ENCODE results near the gene KRT3. TPM values are rescaled to one million over a fixed set of nuclear protein-coding genes. Genes with fewer than 3 reads are reported as not detected.

The KRT3 gene
- total and polyA plus RNA-seq, 12 donors = not detected

DNA sequence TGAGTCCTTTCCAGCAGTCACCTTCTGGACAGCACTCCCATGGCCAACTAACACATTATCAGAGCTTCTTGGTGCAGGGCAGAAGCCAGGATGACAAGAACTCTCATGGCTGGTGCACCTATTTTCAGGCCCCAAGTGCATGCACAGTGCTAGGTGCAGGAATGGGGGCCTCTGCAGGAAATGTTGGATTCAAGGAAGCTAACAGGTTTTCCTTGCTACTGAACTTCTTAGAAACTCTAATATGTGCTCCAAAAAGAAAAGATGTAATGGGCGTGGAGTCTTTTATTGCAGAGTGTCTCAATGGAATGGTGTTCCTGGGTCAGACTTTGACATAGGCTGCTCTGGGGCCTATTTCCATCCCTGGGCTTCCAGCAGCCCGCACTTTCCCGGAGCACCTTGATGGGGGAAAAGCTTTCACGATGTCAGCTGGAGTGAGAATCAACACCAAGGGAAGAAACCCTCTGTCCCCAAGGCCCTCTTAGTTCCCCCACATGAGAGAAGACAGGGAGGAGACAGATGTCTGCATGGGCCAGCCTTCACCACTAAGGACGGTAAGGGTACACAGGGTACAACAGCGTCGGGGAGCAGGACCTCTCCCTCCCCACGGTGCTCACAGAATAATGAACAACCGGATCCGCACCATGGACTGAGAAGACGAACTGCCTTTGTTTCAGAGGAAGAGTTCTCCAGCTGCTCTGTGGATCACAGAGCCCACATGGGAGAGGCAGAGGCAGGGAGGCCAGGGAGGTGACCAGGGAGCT is 6.9 kb downstream of the KRT3 start:
- Histone ChIP-seq H3K4me3 (no peak overlapping the region), H3K27me3 (peaks cover 17% of the 10 kb centered on the region), H3K9me3 (replicated peaks in 1 of 3) (no peaks in the 10 kb centered on the region), H3K27ac (no peak overlapping the region), H3K4me1 (replicated peaks in 1 of 2) (no peaks in the 10 kb centered on the region), H3K36me3 (replicated peaks in 1 of 2) (no peaks in the 10 kb centered on the region)
- intact Hi-C loops (cut with DNase I) = no loop called here
- DNase-seq = no peak
- 83 to 92% (median 89%) methylated on average over 6 to 11 of the region's 11 CpGs for WGBS, 4 donors
- TF ChIP-seq, protein P1, sequence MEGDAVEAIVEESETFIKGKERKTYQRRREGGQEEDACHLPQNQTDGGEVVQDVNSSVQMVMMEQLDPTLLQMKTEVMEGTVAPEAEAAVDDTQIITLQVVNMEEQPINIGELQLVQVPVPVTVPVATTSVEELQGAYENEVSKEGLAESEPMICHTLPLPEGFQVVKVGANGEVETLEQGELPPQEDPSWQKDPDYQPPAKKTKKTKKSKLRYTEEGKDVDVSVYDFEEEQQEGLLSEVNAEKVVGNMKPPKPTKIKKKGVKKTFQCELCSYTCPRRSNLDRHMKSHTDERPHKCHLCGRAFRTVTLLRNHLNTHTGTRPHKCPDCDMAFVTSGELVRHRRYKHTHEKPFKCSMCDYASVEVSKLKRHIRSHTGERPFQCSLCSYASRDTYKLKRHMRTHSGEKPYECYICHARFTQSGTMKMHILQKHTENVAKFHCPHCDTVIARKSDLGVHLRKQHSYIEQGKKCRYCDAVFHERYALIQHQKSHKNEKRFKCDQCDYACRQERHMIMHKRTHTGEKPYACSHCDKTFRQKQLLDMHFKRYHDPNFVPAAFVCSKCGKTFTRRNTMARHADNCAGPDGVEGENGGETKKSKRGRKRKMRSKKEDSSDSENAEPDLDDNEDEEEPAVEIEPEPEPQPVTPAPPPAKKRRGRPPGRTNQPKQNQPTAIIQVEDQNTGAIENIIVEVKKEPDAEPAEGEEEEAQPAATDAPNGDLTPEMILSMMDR (IDR thresholded peaks at IDR 0.05) = no peak
- TF ChIP-seq POLR2A (IDR thresholded peaks at IDR 0.05) = no peak

DNA sequence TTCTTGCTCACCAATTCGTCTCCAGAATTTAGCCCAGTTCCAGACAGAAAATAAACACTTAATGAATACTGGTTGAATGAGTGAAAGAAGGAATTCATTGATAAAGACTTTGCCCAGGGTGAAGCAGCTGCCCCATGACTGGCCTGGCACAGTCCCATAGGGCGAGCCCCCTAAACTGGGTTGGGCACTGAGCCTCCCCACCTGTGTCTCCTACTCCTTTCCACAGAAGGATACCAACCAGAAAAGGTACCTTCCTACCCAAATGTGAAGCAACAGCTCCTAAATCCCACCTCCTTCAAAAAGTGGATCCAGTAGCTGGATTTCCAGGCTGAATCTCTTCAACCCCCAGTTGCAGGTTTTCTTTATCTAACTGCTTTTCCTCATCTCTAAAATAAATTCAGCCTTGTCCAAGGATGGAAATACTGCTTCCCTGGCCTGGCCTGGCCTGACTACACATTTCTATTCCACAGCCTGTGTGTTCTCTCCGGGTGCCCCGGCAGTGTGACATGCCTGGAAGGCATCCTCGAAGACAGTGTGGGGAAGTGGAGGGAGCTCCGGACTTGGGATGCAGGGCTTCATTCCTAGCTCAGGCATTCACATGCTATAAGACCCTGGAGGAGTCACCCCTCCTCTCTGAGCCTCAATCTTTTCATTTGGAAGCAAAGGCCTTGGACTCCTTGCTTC is 7.6 kb downstream of the KRT3 start:
- Histone ChIP-seq H3K27me3 (peaks cover 16% of the 10 kb centered on the region), H3K9me3 (replicated peaks in 1 of 3) (no peaks in the 10 kb centered on the region), H3K36me3 (replicated peaks in 1 of 2) (no peaks in the 10 kb centered on the region), H3K4me3 (no peak overlapping the region), H3K27ac (no peak overlapping the region), H3K4me1 (replicated peaks in 1 of 2) (no peaks in the 10 kb centered on the region)
- intact Hi-C loops (cut with DNase I) = no loop called here
- 76 to 83% (median 78%) methylated on average over 6 of the region's 6 CpGs for WGBS, 4 donors
- TF ChIP-seq, protein P1 (IDR thresholded peaks at IDR 0.05) = no peak
- no peak for TF ChIP-seq POLR2A (IDR thresholded peaks at IDR 0.05)
- no peak for DNase-seq

DNA sequence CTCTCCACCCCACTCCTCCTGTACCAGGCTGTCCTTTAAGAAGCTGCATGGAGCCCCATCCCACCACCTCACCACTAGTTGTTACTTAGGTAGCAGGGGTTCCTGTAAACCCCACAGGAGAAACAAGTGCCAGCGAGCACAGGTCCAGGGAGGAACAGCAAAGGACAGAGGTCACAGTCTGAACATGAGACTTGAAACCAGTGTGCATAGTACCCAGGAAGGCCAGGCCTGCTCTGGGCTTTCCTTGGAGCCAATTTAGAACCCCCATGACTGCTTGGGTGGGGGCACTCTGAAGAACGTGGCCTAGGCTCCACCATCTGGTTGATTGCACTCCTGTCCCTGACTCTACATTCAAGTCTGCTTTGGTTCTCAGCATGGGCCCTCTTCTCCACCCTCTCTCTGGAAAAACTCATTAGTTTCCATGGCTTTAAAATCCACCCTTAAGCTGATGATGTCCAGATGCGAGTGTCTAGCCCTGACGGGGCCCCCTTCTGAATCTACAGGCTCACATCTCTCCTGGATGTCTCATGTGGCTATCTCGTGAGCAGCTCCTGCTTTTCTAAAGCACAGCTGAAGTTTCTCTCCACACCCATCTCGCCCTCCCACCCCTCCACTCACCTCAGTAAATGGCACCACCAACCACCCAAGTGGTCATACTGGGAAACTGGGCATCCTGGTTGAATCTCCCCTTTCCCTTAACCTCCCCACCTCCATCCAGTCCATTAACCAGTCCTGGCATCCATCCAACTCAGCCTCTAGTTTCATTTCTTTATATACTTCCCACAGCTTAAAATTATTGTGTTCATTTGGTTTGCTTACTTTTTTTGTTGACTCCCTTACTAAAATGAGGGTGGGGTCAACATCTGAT is 8.4 kb downstream of the KRT3 start:
- Histone ChIP-seq H3K36me3 (replicated peaks in 1 of 2) (no peaks in the 10 kb centered on the region), H3K4me1 (replicated peaks in 1 of 2) (no peaks in the 10 kb centered on the region), H3K9me3 (replicated peaks in 1 of 3) (no peaks in the 10 kb centered on the region), H3K27me3 (peaks cover 14% of the 10 kb centered on the region), H3K27ac (no peak overlapping the region), H3K4me3 (no peak overlapping the region)
- no peak for TF ChIP-seq POLR2A (IDR thresholded peaks at IDR 0.05)
- TF ChIP-seq, protein P1 (IDR thresholded peaks at IDR 0.05) = no peak
- intact Hi-C loops (cut with DNase I) = no loop called here
- WGBS, 4 donors = 56 to 77% (median 74%) methylated on average over 6 of the region's 6 CpGs
- no peak for DNase-seq

DNA sequence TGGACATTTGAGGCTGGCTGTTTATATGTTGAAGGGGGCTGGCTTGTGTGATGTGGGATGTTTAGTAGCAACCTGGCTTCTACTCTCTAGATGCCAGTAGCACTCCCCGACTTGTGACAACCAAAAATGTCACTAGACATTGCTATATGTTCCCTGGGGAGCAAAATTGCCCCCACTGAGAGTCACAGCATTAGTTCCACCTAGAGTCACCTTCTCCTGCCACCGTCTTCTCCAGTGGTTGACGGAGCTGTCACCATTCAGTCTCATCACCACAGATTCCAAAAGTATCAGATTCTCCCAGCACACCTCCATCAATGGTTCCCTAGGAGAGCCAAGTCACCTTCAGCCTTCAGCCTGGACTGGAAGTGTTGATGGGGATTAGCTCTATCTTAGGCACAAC is 11.0 kb downstream of the KRT3 start:
- no peaks in the 10 kb centered on the region for H3K9me3 ChIP-seq (replicated peaks in 1 of 3)
- H3K4me3 ChIP-seq = no peak overlapping the region
- H3K36me3 ChIP-seq (replicated peaks in 1 of 2) = no peaks in the 10 kb centered on the region
- no peak for DNase-seq
- peaks cover 11% of the 10 kb centered on the region for H3K27me3 ChIP-seq
- H3K27ac ChIP-seq = no peak overlapping the region
- intact Hi-C loops (cut with DNase I) = no loop called here
- H3K4me1 ChIP-seq (replicated peaks in 1 of 2) = no peaks in the 10 kb centered on the region
- WGBS, 4 donors = 72 to 85% (median 75%) methylated on average over 3 of the region's 3 CpGs
- TF ChIP-seq, protein P1 (IDR thresholded peaks at IDR 0.05) = no peak
- TF ChIP-seq POLR2A (IDR thresholded peaks at IDR 0.05) = no peak
